ENCODE data around the gene MNT. TPM values are rescaled to one million over a fixed set of nuclear protein-coding genes. Genes with fewer than 3 reads are reported as not detected.

Gene MNT
- total RNA-seq, 1 donor from 2014 or later = 47.4 TPM

- DNase-seq (ENCODE audit: low spot score) = no peak
Measured at GRCh38 chr17:2363318-2363717, 37.5 kb downstream of the MNT start.

- DNase-seq (ENCODE audit: low spot score) = no peak
Measured at GRCh38 chr17:2362881-2363280, 38.0 kb downstream of the MNT start.

- DNase-seq (ENCODE audit: low spot score) = no peak
Measured at GRCh38 chr17:2362416-2362815, 38.4 kb downstream of the MNT start.

- DNase-seq (ENCODE audit: low spot score) = no peak
Measured at GRCh38 chr17:2362016-2362415, 38.8 kb downstream of the MNT start.

GRCh38 chr17:2361010-2361760 lies 39.7 kb downstream of the MNT start:
- DNase-seq (ENCODE audit: low spot score) = no peak

- no peak for DNase-seq (ENCODE audit: low spot score)
Measured at GRCh38 chr17:2357931-2358434, 42.9 kb downstream of the MNT start.

GRCh38 chr17:2357237-2357636 lies 43.6 kb downstream of the MNT start:
- DNase-seq (ENCODE audit: low spot score) = no peak

GRCh38 chr17:2354311-2354710 lies 46.5 kb downstream of the MNT start:
- DNase-seq (ENCODE audit: low spot score) = no peak

- DNase-seq (ENCODE audit: low spot score) = no peak
Measured at GRCh38 chr17:2351269-2351668, 49.6 kb downstream of the MNT start.

GRCh38 chr17:2347805-2348685 lies 52.8 kb downstream of the MNT start:
- DNase-seq (ENCODE audit: low spot score) = no peak

- DNase-seq (ENCODE audit: low spot score) = no peak
Measured at GRCh38 chr17:2346475-2346874, 54.4 kb downstream of the MNT start.

GRCh38 chr17:2344528-2344927 lies 56.3 kb downstream of the MNT start:
- no peak for DNase-seq (ENCODE audit: low spot score)

GRCh38 chr17:2343421-2343820 lies 57.4 kb downstream of the MNT start:
- no peak for DNase-seq (ENCODE audit: low spot score)

GRCh38 chr17:2338315-2338657 lies 62.6 kb downstream of the MNT start:
- DNase-seq (ENCODE audit: low spot score) = no peak

GRCh38 chr17:2337544-2338314 lies 63.1 kb downstream of the MNT start:
- no peak for DNase-seq (ENCODE audit: low spot score)

GRCh38 chr17:2336852-2337543 lies 63.9 kb downstream of the MNT start, which contains the start of gene SGSM2:
Gene SGSM2 (plus strand): TSS chr17:2337501. CDS start chr17:2337689, 188 bp downstream.
- peak; percentile 64 for DNase-seq (ENCODE audit: low spot score)

- peak; percentile 93 for DNase-seq (ENCODE audit: low spot score)
Measured at GRCh38 chr17:2336215-2336851, 64.5 kb downstream of the MNT start, which contains the start of gene TSR1. Gene TSR1 (minus strand): TSS chr17:2336457. CDS start chr17:2336427, 30 bp downstream.

- no peak for DNase-seq (ENCODE audit: low spot score)
Measured at GRCh38 chr17:2335726-2336214, 65.1 kb downstream of the MNT start.
